Kidney epithelial cell (primary cell): ENCODE data around the gene DNAH3. TPM values are rescaled to one million over a fixed set of nuclear protein-coding genes. Genes with fewer than 3 reads are reported as not detected.

Source experiments
- DNase-seq: peaks from one replicate; pipeline ENCODE4 v3.0.0-alpha.2; 2010; ENCODE audit warnings: low read depth
- H3K27me3 ChIP-seq: 2 replicates; pipeline ENCODE4 v1.6.0; 2011; ENCODE audit warnings: low read length; ENCODE audit not compliant: control insufficient read depth, insufficient read depth
- H3K36me3 ChIP-seq: 2 replicates; pipeline ENCODE4 v1.5.1; 2011; ENCODE audit warnings: low read length; ENCODE audit not compliant: control insufficient read depth, insufficient read depth
- H3K4me3 ChIP-seq: 2 replicates; pipeline ENCODE4 v1.5.1; 2011; ENCODE audit warnings: low read depth, mild to moderate bottlenecking, control low read depth, low read length
- total RNA-seq: library from RNA; depleted of rRNA; stranded (reverse); fragments of >200 nt; gene quantifications from 2 replicates; pipeline ENCODE4 v1.2.3, GENCODE V29; 2015
- TF ChIP-seq, protein P1 (sequence below): IDR thresholded peaks from 2 replicates; pipeline ENCODE4 v1.5.1; 2011; ENCODE audit warnings: mild to moderate bottlenecking, moderate library complexity, low read length, control low read depth, inconsistent platforms; ENCODE audit not compliant: insufficient read depth, poor library complexity, severe bottlenecking

Gene DNAH3
- total RNA-seq, 1 donor from 2014 or later: not detected

DNA sequence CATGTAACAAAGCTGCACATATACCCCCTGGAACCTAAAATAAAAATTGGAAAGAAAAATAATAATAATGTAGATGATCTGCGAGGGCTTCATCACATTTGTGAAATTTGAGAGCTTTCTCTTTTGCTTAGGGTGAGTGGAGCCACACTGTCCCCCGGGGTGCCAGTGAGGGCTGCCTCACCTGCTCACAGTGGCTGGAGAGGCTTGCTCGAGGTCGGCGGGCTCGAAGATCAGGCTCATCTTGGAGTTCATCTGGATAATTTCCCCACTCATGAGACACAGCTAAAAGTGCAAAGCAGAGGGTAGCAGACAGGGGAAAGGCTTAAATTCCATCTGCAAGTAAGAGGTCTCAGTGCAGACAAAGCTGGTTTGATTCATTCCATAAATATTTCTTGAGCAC lies 123.8 kb downstream of the DNAH3 start:
- Histone ChIP-seq H3K36me3 (no peaks in the 10 kb centered on the region), H3K27me3 (no peaks in the 10 kb centered on the region), H3K4me3 (no peak overlapping the region)
- DNase-seq: no peak
- TF ChIP-seq, protein P1, sequence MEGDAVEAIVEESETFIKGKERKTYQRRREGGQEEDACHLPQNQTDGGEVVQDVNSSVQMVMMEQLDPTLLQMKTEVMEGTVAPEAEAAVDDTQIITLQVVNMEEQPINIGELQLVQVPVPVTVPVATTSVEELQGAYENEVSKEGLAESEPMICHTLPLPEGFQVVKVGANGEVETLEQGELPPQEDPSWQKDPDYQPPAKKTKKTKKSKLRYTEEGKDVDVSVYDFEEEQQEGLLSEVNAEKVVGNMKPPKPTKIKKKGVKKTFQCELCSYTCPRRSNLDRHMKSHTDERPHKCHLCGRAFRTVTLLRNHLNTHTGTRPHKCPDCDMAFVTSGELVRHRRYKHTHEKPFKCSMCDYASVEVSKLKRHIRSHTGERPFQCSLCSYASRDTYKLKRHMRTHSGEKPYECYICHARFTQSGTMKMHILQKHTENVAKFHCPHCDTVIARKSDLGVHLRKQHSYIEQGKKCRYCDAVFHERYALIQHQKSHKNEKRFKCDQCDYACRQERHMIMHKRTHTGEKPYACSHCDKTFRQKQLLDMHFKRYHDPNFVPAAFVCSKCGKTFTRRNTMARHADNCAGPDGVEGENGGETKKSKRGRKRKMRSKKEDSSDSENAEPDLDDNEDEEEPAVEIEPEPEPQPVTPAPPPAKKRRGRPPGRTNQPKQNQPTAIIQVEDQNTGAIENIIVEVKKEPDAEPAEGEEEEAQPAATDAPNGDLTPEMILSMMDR: no peak

DNA sequence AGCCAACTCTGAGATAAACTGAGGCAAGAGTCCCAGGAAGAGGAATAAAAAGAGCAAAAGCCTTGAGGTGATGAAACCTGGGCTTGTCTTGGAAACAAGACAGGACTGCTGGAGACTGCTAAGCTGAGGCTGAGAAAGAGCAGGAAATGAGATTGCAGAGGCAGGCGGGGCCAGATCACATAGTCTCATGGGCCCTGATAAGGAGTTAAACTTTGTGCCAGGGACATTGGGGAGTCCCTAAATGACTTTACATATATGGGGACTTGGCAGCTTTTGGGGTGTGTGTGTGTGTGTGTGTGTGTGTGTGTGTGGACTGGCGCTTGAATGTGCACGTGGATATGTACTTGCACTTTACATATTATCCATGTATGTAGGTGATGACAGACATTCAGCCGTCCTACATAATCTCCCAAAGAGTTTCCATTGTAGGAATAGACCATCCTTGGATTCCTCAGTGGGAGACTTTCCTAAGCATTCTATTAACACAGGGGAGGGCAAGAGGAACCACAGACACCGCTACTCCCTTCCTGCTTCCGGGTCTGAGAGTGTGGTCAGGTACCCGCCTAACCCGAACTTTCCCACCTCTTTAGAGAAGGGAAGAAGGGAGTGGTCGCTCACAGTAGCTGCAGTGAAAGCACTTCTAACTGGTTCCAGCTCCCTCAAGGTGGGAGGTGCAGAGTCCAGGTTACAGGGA lies 127.0 kb downstream of the DNAH3 start:
- Histone ChIP-seq H3K4me3 (no peak overlapping the region), H3K36me3 (no peaks in the 10 kb centered on the region), H3K27me3 (no peaks in the 10 kb centered on the region)
- DNase-seq: no peak
- TF ChIP-seq, protein P1: no peak

GRCh38 chr16:21021316-21021715 lies 129.3 kb downstream of the DNAH3 start:
- no peaks in the 10 kb centered on the region for H3K27me3 ChIP-seq
- H3K4me3 ChIP-seq: no peak overlapping the region
- no peaks in the 10 kb centered on the region for H3K36me3 ChIP-seq
- TF ChIP-seq, protein P1: no peak
- DNase-seq: no peak

- H3K4me3 ChIP-seq: no peak overlapping the region
- TF ChIP-seq, protein P1: no peak
- no peaks in the 10 kb centered on the region for H3K36me3 ChIP-seq
- DNase-seq: no peak
- no peaks in the 10 kb centered on the region for H3K27me3 ChIP-seq
These were observed 140.8 kb downstream of the DNAH3 start for GRCh38 chr16:21009815-21010214.

GRCh38 chr16:21005008-21005407 lies 145.6 kb downstream of the DNAH3 start:
- no peak overlapping the region for H3K4me3 ChIP-seq
- H3K27me3 ChIP-seq: no peaks in the 10 kb centered on the region
- DNase-seq: no peak
- H3K36me3 ChIP-seq: no peaks in the 10 kb centered on the region
- TF ChIP-seq, protein P1: no peak

- DNase-seq: no peak
- no peaks in the 10 kb centered on the region for H3K27me3 ChIP-seq
- no peaks in the 10 kb centered on the region for H3K36me3 ChIP-seq
- TF ChIP-seq, protein P1: peak; percentile 36
- no peak overlapping the region for H3K4me3 ChIP-seq
These were observed 149.4 kb downstream of the DNAH3 start for GRCh38 chr16:21001262-21001661.
